ENCODE measurements around the gene ABCA7.
"Not testable (repeated sequence)": the region's sequence is repeated elsewhere in the genome, so short reads cannot be mapped to it uniquely, and the experiment has no call there.

The ABCA7 gene

DNA sequence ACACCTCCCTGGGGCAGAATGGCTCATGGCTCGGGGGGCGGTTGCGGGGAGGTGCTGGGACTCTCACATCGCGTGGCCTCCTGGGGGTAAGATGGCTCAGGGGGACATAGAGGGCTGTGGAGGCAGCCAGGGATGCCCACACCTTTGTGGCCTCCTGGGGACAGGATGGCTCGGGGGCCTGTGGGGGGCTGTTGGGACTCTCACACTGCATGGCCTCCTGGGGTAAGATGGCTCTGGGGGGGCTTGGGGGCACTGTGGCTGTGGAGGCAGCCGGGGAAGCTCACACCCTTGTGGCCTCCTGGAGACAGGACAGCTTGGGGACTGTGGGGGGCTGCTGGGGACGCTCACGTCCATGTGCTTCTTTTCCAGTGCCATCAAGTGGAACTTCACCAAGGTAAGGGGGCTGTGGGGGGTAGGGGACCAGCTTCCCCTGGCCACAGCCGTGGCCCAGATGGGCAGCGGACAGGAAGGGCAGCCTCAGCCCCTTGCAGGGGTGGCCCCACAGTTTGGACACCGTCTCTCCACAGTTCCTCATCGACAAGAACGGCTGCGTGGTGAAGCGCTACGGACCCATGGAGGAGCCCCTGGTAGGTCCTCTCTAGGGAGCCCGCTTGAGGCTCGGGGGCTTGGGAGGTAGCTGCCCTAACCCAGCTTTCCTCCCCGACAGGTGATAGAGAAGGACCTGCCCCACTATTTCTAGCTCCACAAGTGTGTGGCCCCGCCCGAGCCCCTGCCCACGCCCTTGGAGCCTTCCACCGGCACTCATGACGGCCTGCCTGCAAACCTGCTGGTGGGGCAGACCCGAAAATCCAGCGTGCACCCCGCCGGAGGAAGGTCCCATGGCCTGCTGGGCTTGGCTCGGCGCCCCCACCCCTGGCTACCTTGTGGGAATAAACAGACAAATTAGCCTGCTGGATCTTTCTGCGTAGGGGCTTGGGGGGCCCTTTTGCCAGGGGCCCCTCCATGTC is 66.2 kb downstream of the ABCA7 start:
- no peak for DNase-seq (ENCODE audit: low spot score)

DNA sequence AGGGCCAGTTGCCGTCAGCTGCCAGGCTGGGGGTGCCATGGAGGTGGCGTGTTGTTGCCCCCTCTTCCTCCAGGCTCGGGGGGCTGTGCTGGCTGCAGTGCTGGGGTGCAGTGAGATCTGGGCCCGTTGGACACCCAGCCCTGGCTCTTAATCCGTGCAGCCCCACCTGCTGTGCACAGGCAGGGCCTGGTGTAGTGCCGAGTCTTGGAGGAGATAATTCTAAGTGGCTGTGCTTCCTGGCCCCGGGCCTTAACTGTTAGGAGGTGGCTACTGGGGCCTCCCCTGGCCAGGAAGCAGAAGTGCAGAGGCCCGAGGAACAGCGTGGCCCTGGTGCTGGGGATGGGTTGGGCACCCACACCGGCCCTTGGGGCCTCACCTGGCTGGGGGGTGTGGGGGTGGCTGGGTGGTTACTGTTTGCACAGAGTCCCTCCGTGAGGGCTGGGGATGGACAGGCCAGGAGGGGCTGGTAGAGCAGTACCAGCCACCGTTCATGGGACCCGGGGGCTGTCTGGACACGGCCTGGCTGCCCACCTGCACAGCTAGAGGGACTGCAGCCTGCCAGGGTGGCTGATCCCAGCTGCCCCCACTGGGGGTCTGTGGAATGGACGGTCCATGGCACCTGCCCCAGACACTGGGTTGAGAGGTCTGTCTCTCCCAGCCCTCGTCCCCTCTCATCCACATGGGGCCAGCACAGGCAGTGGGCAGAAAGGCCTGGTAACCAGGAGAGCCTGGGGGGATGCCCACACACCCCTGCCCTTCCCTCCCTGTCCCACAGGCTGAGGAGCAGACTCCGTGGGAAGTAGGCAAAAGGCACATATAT is 67.1 kb downstream of the ABCA7 start:
- peak; percentile 45 for DNase-seq (ENCODE audit: low spot score)

DNA sequence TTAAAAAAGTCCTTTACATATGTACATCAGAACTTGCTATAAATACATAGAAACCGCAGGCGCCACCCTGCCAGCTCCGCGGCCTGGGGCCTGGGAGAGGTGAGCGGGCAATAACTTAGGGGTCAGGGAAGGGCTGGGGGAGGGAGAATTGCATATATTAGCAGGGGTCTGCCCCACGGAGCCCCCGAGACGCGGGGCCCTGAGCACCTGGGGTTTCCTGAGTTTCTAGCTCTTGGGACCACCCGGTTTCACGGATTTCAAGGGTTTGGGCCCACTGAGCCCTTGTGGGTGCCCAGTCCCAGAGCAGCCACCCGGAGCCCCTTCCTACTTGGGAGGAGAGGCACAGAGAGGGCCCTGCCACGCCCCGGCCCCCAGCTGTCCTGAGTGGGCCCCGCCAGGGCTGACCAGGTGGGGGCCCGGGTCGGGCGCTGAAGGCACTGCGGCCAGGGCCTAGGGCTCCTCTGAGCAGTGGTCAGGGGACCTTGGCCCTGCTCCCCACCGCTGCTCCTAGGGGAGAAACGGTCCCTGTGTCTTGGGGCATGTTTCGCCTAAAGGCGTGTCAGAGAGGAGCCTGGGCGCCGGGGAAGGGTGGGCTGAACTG is 67.9 kb downstream of the ABCA7 start:
- no peak for DNase-seq (ENCODE audit: low spot score)

DNA sequence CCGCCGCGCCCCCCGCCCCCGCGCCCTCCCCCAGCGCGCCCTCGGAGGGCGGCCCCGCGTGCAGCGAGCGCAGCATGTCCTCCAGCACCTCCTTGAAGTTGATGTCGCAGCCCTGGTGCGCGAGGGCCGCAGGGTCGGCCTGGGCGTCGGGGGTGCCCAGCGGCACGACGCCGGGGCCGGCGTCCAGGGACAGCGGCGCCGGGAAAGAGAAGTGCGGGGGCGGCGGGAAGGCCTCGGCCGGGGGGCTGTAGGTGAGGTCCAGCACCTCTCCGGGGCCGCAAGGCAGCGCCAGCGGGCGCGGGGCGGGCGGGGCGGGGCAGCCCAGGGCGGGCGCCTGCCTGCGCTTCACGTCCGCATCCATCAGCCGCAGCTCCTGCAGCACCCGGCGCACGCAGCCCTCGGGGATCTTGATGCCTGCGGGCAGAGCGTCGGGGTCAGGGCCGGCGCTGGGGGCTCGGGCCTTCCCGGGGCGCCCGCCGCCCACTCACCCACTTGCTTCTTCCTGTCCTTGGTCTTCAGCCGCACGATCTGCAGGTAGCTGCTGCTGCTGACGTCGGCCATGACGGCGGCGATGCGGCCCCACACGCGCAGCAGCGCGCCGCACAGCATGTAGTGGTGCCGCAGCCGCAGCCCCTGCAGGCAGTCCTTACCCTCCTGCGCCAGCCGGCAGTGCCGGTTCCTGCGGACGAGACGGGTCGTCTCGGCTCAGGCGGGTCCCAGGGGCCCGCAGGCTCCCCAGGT is 68.6 kb downstream of the ABCA7 start:
- DNase-seq (ENCODE audit: low spot score) = no peak

DNA sequence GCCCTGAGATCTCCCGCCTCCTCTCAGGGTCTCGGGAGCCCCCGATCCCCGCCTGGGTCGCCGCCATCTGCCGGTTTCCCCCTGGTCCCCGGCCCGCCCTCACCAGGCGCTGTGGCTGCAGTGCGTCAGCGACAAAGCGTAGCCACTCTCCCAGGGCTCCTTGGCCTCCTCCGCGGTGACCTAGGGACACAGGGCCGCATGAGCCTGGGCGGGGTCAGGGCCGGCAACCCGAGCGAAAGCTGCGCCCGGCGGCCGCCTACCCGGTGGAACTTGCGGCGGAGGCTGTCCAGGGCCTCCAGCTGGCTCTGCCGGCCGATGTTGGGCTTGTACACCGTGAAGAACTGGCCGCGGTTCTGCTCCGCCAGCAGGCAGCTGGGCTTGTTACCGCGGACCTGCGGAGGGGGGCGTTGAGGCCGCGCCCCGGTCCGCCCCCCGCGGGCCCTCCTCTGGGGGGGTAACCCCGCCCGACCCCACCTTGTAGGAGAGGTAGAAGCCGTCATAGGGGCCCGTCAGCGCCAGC is 69.2 kb downstream of the ABCA7 start:
- DNase-seq (ENCODE audit: low spot score) = no peak

DNA sequence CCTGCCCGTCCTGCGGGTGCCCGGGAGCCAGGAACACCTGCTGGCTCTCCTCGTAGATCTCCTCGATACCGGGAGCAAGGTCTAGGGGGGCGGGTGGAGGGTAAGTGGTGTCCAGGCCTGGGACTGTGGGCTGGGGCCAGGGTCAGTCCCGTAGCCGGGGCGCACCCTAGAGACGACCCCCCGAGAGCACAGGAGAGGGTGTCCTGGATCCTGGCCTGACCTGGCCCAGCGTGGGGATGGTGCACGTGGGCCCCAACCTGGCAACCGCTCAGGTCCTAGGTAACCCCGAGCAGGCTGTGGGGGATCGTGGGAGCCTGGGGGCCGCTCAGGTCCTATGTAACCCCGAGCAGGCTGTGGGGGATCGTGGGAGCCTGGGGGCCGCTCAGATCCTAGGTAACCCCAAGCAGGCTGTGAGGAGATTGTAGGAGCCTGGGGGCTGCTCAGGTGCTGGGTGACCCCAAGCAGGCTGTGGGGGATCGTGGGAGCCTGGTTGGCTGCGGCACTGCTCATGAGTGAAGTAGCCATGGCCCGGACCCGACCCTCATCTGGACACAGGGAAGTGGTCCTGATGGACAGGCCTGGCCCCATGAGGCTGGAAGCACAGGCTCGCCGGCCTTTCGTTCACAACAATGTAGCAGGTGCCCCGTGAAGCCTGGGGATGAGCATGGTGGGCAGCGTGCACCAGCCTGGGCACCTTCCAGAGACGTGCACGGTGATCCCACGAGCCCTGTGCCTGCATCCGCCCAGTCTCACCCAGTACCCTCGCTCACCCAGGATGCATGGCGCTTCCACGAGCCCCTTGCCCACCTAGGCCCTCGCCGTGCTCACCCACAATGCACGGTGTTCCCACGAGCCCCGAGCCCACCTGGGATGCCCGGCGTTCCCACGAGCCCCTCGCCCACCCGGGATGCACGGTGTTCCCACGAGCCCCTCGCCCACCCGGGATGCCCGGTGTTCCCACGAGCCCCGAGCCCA is 70.1 kb downstream of the ABCA7 start:
- no peak for DNase-seq (ENCODE audit: low spot score)

DNA sequence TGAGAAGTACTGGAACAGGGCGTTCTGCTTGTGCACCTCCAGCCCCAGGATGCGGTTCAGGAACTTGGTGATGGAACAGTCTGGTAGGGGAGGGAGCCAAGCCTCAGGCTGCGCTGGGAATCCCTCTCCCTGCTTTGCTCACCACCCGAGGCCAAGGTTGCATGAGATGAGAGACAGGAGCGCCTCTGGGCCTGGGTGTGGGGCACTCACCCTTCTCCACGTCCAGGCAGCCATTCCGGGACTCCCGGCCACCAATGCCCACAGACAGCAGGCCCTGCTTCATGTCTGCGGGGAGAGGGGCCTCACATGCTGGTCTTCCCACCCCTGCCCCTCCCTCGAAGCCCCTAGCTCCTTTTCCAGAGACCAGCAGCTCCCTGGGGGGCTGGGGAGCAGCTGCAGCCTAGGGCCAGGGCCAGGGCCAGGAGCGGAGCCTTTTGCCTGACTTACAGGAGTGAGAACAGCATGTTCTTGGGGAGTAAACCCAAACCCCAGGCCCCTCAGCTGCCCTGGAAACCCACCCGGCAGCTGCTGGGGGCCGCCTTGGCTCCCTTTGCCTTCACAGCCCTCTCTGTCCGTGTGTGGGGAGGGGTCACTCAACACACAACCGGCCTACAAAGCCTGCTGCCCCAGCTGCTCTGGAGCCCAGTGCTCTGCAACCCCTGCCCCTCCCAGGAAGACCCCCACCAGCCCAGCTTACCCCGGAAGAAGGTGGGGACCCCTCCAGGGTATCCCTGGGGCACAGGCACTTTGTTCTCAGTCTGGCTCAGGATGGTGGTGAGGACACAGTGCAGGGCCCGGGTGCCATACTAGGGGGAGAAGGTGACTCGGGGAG is 71.1 kb downstream of the ABCA7 start:
- DNase-seq (ENCODE audit: low spot score) = no peak

DNA sequence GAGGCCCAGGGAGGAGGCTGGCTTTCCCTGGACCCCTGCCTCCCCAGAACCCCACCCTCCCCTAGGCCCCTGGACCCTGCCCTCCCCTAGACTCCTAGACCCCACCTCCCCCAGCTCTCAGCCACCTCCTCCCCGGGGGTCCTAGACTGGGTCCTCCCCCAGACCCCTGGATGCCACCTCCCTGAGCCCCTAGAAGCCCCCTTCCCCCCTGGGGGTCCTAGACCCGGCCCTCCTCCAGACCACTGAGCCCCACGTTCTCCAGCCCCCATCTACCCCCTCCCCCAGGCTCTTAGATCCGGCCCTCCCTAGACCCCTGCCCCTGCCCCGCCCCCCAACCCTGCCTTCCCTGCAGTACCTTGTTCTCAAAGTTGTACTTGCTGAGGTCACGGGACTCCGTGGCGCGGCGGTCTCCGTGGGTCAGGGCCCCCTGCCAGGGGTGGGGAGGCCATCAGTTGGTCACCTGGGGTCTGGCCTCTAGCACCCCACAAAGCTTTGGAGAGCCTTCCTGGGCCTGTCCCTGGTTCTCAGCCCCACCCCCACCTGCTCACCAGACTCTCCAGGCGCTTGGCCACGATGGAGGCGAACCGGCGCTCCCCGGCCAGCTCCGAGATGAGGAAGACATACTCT is 71.8 kb downstream of the ABCA7 start:
- no peak for DNase-seq (ENCODE audit: low spot score)

DNA sequence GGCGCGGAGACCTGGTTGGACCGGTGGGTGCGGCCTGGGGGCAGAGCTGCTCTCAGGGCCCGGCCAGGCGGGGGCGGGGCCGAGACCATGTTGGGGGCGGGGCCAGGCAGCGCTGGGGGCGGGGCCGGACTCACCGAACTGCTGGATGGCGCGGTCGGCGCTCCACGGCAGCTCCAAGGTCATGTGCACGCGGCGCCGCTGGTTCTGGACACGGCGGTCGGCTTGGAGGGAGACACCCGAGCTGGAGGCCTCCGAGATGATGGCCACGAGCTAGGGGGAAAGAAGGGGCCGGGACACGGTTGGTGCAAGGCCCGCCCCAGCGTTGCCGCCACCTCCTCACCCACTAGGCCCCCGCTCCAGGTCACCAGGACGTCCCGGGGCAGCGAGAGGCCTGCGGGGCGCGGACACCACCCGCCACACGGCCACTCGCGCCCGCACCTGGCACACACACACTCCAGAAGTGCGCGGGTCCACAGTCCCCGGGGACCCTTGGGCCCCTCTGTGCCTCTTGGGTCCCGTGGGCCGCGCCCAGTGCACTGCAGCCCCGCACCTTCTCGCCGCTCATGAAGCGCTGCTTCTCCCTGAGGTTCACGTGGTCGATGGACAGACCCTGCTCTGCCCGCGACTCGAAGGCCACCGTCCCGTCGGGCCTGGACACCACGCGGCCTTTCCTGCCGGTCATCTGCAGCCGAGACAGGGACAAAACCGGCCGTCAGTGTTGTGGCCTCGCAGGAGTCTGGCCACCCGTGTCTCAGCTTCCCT is 72.5 kb downstream of the ABCA7 start:
- no peak for DNase-seq (ENCODE audit: low spot score)

DNA sequence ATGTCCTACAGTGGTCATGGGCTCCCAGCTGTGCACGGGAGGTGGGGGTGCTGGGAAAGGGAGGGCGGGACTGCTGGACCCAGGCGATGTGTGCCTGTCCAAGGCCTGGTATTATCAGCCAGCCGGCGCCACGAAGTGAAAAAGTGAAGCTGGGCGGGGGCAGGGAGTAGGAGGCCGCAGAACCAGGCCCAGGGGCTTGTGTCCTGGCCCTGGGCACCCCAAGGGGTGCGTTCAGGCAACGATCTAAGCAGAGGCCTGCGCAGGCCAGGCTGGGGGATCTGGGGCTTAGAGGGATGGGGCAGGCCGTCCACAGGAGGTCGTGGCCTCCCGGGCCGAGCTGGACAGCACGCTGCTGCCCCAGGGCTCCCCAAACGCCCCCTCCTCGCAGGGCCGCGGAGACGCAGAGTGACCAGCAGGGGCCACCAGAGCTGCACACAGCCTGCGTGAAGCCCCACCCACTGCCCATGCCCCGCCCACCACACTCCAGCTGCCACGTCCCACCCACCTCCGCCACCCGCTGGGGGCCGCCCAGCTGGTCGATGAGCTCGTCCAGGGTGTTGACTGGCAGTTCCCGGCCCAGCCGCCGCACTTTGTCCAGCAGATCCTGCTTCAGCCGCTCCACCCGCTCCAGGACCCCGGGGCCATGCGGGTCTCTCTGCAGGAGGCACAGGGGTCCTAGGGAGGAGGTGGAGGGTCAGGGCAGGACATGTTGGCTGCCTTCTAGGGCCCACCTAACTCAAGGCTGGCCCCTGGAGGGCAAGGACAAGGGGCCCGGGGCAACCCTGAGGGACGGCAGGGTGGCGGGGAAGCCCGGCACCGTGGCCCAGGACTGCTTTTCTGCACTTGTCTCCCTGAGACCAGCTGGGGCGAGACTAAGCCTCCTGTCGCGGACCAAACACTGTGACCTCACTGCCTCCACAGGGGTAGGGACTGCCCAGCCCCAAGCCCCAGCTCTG is 73.4 kb downstream of the ABCA7 start:
- DNase-seq (ENCODE audit: low spot score) = peak; percentile 96

DNA sequence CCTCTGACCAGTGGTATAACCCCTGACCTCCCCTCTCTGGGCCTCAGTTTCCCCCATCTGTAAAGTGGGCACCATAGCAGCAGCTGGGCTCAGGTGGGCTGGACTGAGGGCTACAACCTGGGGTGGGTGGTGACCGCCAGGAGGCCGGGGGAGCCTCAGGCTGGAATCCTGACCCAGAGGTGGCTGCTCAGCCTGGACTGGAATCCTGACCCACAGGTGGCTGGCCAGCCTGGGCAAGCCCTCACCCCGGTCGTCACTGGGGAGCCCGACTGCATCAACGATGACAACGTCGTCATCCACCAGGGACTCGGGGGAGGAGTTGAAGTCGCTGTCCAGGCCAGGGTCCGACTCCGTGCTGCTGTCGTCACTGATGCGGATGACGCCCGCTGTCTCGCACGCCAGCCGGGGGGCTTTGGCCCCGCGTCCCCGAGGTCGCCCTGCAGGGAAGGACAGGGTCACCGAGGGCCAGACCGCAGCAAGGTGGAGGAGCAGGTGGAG is 74.1 kb downstream of the ABCA7 start:
- no peak for DNase-seq (ENCODE audit: low spot score)

DNA sequence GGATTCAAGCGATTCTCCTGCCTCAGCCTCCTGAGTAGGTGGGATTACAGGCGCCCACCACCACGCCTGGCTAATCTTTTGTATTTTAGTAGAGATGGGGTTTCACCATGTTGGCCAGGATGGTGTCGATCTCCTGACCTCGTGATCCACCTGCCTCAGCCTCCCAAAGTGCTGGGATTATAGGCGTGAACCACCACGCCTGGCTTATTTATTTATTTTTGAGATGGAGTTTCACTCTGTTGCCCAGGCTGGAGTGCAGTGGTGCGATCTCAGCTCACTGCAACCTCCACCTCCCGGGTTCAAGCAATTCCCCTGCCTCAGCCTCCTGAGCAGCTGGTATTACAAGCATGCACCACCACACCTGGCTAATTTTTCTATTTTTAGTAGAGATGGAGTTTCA is 74.8 kb downstream of the ABCA7 start:
- not testable (repeated sequence) for DNase-seq (ENCODE audit: low spot score)

All from GM03348 (cell line).